ENCODE data around the gene FBXL5.

FBXL5 gene

GRCh38 chr4:15684498-15684897 is 29.3 kb upstream of the FBXL5 start:
- no peaks in the 10 kb centered on the region; the same call in 1 of the 2 replicates for H3K36me3 ChIP-seq (ENCODE audit: insufficient read depth, low read length)
- peaks cover 18% of the 10 kb centered on the region for H3K4me1 ChIP-seq (ENCODE audit: insufficient read depth, low read length)
- no peaks in the 10 kb centered on the region for H3K9me3 ChIP-seq (ENCODE audit: control insufficient read depth, insufficient read depth, low read length)

GRCh38 chr4:15683143-15683495 is 28.0 kb upstream of the FBXL5 start:
- H3K9ac ChIP-seq (ENCODE audit: low read depth, low read length) = peak overlapping the region; percentile 91
- no peaks in the 10 kb centered on the region for H3K9me3 ChIP-seq (ENCODE audit: control insufficient read depth, insufficient read depth, low read length)
- peaks cover 18% of the 10 kb centered on the region for H3K4me1 ChIP-seq (ENCODE audit: insufficient read depth, low read length)
- no peaks in the 10 kb centered on the region; the same call in 1 of the 2 replicates for H3K36me3 ChIP-seq (ENCODE audit: insufficient read depth, low read length)

More at GRCh38 chr4:15684498-15684897, 29.3 kb upstream of the FBXL5 start:
- H3K9ac ChIP-seq (ENCODE audit: low read depth, low read length) = peak overlapping the region; percentile 34; the same call in 1 of the 2 replicates

DNA sequence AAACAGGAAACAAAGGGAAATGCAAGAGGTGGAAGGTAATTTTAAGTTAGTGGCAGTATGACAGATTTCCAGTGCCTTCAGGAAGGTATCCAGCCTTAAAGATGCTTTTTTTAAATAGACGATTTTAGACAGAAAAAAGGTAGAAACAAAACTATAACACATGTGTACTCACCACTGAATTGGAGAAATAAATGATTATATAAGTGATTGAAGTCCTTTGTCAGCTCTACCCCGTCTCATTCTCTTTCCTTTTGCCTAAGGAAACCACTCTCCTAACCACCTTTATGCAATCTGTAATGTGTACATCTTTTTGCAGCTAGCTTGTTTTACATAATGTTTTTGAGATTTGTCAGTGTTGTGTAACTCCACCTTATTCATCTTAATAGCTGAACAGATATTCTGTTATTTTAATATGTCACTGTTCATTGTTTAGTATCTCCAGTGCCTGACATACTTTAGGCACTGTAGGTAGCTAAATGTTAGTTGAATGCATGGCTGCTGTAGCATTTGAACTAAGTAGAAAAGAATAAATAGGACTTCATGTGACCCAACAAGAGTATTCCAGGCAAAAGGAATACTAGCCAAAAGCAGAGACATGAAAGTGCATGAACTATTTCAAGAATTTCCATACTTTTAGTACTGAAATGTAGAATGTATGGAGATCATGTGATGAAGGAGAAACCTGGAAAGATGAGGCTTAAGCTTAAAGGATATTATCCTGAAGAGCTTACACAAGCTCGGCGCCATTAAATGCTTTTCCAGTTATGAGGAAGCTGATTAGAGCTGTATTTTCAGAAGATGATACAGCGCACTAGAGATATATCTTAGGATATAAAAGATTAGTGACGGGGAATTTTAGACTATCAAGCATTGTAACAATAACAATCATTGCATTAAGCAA is 27.3 kb upstream of the FBXL5 start:
- H3K9ac ChIP-seq (ENCODE audit: low read depth, low read length) = peak overlapping the region; percentile 91
- no peaks in the 10 kb centered on the region; the same call in 1 of the 2 replicates for H3K36me3 ChIP-seq (ENCODE audit: insufficient read depth, low read length)
- no peaks in the 10 kb centered on the region for H3K9me3 ChIP-seq (ENCODE audit: control insufficient read depth, insufficient read depth, low read length)
- peaks cover 21% of the 10 kb centered on the region for H3K4me1 ChIP-seq (ENCODE audit: insufficient read depth, low read length)

- H3K9ac ChIP-seq (ENCODE audit: low read depth, low read length) = peak within 1 kb of the TSS; percentile 91
- no peaks in the 10 kb centered on the region; the same call in 1 of the 2 replicates for H3K36me3 ChIP-seq (ENCODE audit: insufficient read depth, low read length)
- no peaks in the 10 kb centered on the region for H3K9me3 ChIP-seq (ENCODE audit: control insufficient read depth, insufficient read depth, low read length)
- H3K4me1 ChIP-seq (ENCODE audit: insufficient read depth, low read length) = peaks cover 26% of the 10 kb centered on the region
These were observed 26.4 kb upstream of the FBXL5 start, which contains the start of gene FAM200B for GRCh38 chr4:15681372-15682241. Gene FAM200B, plus strand, starts transcription at chr4:15681827. Its CDS starts 5,151 bp downstream, at chr4:15686978.

- peak overlapping the region; percentile 86 for H3K9ac ChIP-seq (ENCODE audit: low read depth, low read length)
- H3K36me3 ChIP-seq (ENCODE audit: insufficient read depth, low read length) = no peaks in the 10 kb centered on the region
- H3K4me1 ChIP-seq (ENCODE audit: insufficient read depth, low read length) = peaks cover 26% of the 10 kb centered on the region
- no peaks in the 10 kb centered on the region for H3K9me3 ChIP-seq (ENCODE audit: control insufficient read depth, insufficient read depth, low read length)
These were observed 25.9 kb upstream of the FBXL5 start for GRCh38 chr4:15681067-15681371.

GRCh38 chr4:15677507-15677988 is 22.4 kb upstream of the FBXL5 start:
- no peaks in the 10 kb centered on the region for H3K9me3 ChIP-seq (ENCODE audit: control insufficient read depth, insufficient read depth, low read length)

DNA sequence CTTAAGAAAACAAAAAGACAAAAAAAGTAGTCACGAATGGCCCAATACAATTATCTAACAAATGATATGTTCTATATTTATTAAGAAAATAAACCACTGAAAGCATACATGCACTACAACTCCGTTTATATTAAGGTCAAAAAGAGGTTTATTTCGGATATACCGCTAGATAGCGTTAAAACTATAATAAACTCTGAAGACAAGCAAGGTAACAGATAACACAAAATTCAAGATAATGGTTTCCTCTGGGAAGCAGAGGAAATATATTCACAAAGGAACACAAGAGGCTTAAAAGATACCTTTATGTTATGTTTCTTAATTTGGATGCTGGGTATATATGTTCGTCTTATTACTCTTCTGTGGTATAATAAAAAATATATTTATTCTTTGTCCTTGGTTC is 21.7 kb upstream of the FBXL5 start:
- Histone ChIP-seq H3K9ac (ENCODE audit: low read depth, low read length) (no peak overlapping the region), H3K9me3 (ENCODE audit: control insufficient read depth, insufficient read depth, low read length) (no peaks in the 10 kb centered on the region), H3K36me3 (ENCODE audit: insufficient read depth, low read length) (no peaks in the 10 kb centered on the region), H3K4me1 (ENCODE audit: insufficient read depth, low read length) (peaks cover 8% of the 10 kb centered on the region; the same call in 1 of the 2 replicates)

More at GRCh38 chr4:15677507-15677988, 22.4 kb upstream of the FBXL5 start:
- Histone ChIP-seq H3K4me1 (ENCODE audit: insufficient read depth, low read length) (peaks cover 8% of the 10 kb centered on the region; the same call in 1 of the 2 replicates), H3K36me3 (ENCODE audit: insufficient read depth, low read length) (no peaks in the 10 kb centered on the region), H3K9ac (ENCODE audit: low read depth, low read length) (peak overlapping the region; percentile 34)

GRCh38 chr4:15676039-15676438 is 20.9 kb upstream of the FBXL5 start:
- Histone ChIP-seq H3K9ac (ENCODE audit: low read depth, low read length) (no peak overlapping the region), H3K4me1 (ENCODE audit: insufficient read depth, low read length) (peaks cover 8% of the 10 kb centered on the region; the same call in 1 of the 2 replicates), H3K36me3 (ENCODE audit: insufficient read depth, low read length) (no peaks in the 10 kb centered on the region), H3K9me3 (ENCODE audit: control insufficient read depth, insufficient read depth, low read length) (no peaks in the 10 kb centered on the region)

- Histone ChIP-seq H3K4me1 (ENCODE audit: insufficient read depth, low read length) (peaks cover 8% of the 10 kb centered on the region; the same call in 1 of the 2 replicates), H3K9me3 (ENCODE audit: control insufficient read depth, insufficient read depth, low read length) (no peaks in the 10 kb centered on the region), H3K36me3 (ENCODE audit: insufficient read depth, low read length) (no peaks in the 10 kb centered on the region), H3K9ac (ENCODE audit: low read depth, low read length) (no peak overlapping the region)
These were observed 20.2 kb upstream of the FBXL5 start for GRCh38 chr4:15675356-15675755.

DNA sequence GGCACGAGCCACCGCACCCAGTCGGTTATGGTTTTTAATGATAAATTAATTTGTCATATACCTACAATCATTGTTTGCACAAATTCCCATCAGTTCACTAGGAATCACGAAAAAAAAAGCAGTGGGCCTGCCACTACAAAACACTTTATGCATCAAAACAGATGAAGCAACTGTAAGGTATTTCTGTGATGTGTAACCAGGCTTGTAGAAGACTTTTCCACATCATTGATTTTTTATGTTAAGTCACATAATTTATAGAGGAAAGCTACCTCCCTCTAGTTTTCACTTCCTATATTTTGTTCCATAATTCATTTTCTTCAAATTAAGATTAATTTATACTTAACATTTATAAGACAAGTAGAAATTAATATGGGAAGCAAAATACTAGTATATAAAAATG is 19.8 kb upstream of the FBXL5 start:
- H3K36me3 ChIP-seq (ENCODE audit: insufficient read depth, low read length) = no peaks in the 10 kb centered on the region
- peaks cover 8% of the 10 kb centered on the region; the same call in 1 of the 2 replicates for H3K4me1 ChIP-seq (ENCODE audit: insufficient read depth, low read length)
- no peak overlapping the region for H3K9ac ChIP-seq (ENCODE audit: low read depth, low read length)
- H3K9me3 ChIP-seq (ENCODE audit: control insufficient read depth, insufficient read depth, low read length) = no peaks in the 10 kb centered on the region

- Histone ChIP-seq H3K4me1 (ENCODE audit: insufficient read depth, low read length) (peaks cover 8% of the 10 kb centered on the region; the same call in 1 of the 2 replicates), H3K9ac (ENCODE audit: low read depth, low read length) (no peak overlapping the region), H3K36me3 (ENCODE audit: insufficient read depth, low read length) (no peaks in the 10 kb centered on the region), H3K9me3 (ENCODE audit: control insufficient read depth, insufficient read depth, low read length) (no peaks in the 10 kb centered on the region)
These were observed 18.9 kb upstream of the FBXL5 start for GRCh38 chr4:15674046-15674445.

DNA sequence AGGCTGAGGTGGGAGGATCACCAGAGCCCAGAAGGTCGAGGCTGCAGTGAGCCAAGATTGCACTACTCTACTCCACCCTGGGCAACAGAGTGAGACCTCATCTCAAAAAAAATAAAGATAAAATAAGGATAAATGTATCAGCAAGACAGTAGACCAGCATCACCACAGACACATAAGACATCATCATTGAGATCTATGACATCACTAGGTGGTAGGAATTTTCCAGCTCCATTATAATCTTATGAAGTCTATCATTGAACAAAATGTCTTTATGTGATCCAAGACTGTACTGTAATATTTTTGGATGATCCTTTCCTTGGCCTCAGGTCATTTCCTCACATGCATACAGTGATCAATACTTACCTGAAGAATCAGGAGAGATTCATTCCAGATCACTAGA is 18.2 kb upstream of the FBXL5 start:
- Histone ChIP-seq H3K9ac (ENCODE audit: low read depth, low read length) (no peak overlapping the region), H3K36me3 (ENCODE audit: insufficient read depth, low read length) (no peaks in the 10 kb centered on the region), H3K4me1 (ENCODE audit: insufficient read depth, low read length) (peaks cover 8% of the 10 kb centered on the region; the same call in 1 of the 2 replicates), H3K9me3 (ENCODE audit: control insufficient read depth, insufficient read depth, low read length) (no peaks in the 10 kb centered on the region)

DNA sequence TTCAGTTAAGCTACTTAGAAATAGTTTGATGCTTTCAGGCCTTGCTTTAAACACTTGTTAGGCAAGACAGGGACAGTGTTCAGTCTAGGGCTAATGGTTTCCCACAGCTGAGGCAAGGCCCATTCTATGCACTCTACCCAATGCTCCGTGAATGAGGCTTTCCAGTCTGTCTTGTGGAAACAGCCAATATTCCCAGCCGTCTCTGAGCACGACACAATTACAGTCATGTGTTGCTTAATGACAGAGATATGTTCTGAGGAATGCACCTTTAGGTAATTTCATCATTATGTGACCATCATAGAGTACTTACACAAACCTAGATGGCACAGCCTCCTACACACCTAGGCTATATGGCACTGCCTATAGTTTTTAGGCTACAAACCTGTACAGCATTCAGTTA is 16.9 kb upstream of the FBXL5 start:
- peaks cover 1% of the 10 kb centered on the region; the same call in 1 of the 2 replicates for H3K4me1 ChIP-seq (ENCODE audit: insufficient read depth, low read length)
- H3K9ac ChIP-seq (ENCODE audit: low read depth, low read length) = no peak overlapping the region
- H3K36me3 ChIP-seq (ENCODE audit: insufficient read depth, low read length) = peaks cover 4% of the 10 kb centered on the region
- H3K9me3 ChIP-seq (ENCODE audit: control insufficient read depth, insufficient read depth, low read length) = no peaks in the 10 kb centered on the region

GRCh38 chr4:15670576-15670975 is 15.4 kb upstream of the FBXL5 start:
- peaks cover 10% of the 10 kb centered on the region for H3K36me3 ChIP-seq (ENCODE audit: insufficient read depth, low read length)
- no peaks in the 10 kb centered on the region for H3K9me3 ChIP-seq (ENCODE audit: control insufficient read depth, insufficient read depth, low read length)
- H3K9ac ChIP-seq (ENCODE audit: low read depth, low read length) = no peak overlapping the region
- 0 out of 2 replicates have a peak, but pooled peaks cover 8% of the 10 kb centered on the region for H3K4me1 ChIP-seq (ENCODE audit: insufficient read depth, low read length)
